Measurements from ENCODE around the gene RAC2. TPM values are rescaled to one million over a fixed set of nuclear protein-coding genes. Genes with fewer than 3 reads are reported as not detected.

The RAC2 gene
- total and polyA plus RNA-seq, 9 of the 15 experiments (the other 6 are each of a cell fraction or from before 2014, with no cell fraction given): 22.7 to 103 (median 43.3) TPM

GRCh38 chr22:37274380-37274862 is 30.4 kb upstream of the RAC2 start (continued):
- no peak for TF ChIP-seq PRPF4 (IDR thresholded peaks at IDR 0.05; ENCODE audit: insufficient read depth, low read depth, low read length, poor library complexity, severe bottlenecking)
- peak; percentile 18; the same call in 1 of the 2 replicates for TF ChIP-seq MAX (CRISPR knock-in tag; IDR thresholded peaks at IDR 0.05)
- TF ChIP-seq PBX2 (CRISPR knock-in tag; IDR thresholded peaks at IDR 0.05; ENCODE audit: low read depth): no peak
- no peak for TF ChIP-seq PBX2 (tag; conservative IDR thresholded peaks at IDR 0.05; ENCODE audit: low read depth)
- TF ChIP-seq ZBTB8A (IDR thresholded peaks at IDR 0.05; ENCODE audit: partially characterized antibody): no peak
- no peak for TF ChIP-seq MEIS2 (IDR thresholded peaks at IDR 0.05; ENCODE audit: partially characterized antibody)
- TF ChIP-seq SIN3B (IDR thresholded peaks at IDR 0.05; ENCODE audit: low read depth): no peak
- peak; percentile 46 for TF ChIP-seq BHLHE40 (IDR thresholded peaks at IDR 0.05; ENCODE audit: low read length)
- TF ChIP-seq XRCC5 (IDR thresholded peaks at IDR 0.05; ENCODE audit: low read depth, low read length): no peak
- no peak for TF ChIP-seq NFXL1 (CRISPR knock-in tag; IDR thresholded peaks at IDR 0.05)
- no peak for TF ChIP-seq ZNF274 (IDR thresholded peaks at IDR 0.05; ENCODE audit: borderline replicate concordance, low read depth, low read length)
- TF ChIP-seq PTRF (tag; IDR thresholded peaks at IDR 0.05): no peak
- no peak for TF ChIP-seq RAD21 (CRISPR knock-in tag; conservative IDR thresholded peaks at IDR 0.05 in 1 of 2, IDR thresholded peaks at IDR 0.05 in 1 of 2)
- TF ChIP-seq NELFE (IDR thresholded peaks at IDR 0.05; ENCODE audit: insufficient read depth, insufficient read length): no peak
- TF ChIP-seq ILK (tag; IDR thresholded peaks at IDR 0.05; ENCODE audit: borderline replicate concordance, low read depth): no peak
- no peak for TF ChIP-seq TOE1 (IDR thresholded peaks at IDR 0.05; ENCODE audit: borderline replicate concordance)
- no peak for TF ChIP-seq TOE1 (CRISPR knock-in tag; IDR thresholded peaks at IDR 0.05; ENCODE audit: borderline replicate concordance, low read depth)
- no peak for TF ChIP-seq POLR2AphosphoS2 (IDR thresholded peaks at IDR 0.05; ENCODE audit: low read length)
- TF ChIP-seq POLR2AphosphoS5 (IDR thresholded peaks at IDR 0.05; ENCODE audit: control insufficient read depth, insufficient read depth, low read depth, low read length): no peak
- TF ChIP-seq AFF4 (CRISPR knock-in tag; IDR thresholded peaks at IDR 0.05): no peak
- no peak for TF ChIP-seq ZNF12 (CRISPR knock-in tag; IDR thresholded peaks at IDR 0.05)

Measured in K562 (cell line).